RCC 7860 (cell line): ENCODE data around the gene FGF11.
"Not testable (repeated sequence)": the region's sequence is repeated elsewhere in the genome, so short reads cannot be mapped to it uniquely, and the experiment has no call there.

ENCODE experiments used
- DNase-seq: peaks from one replicate; pipeline ENCODE4 v3.0.0-alpha.2; 2015; ENCODE audit warnings: low spot score
- FAIRE-seq: peaks from 2 replicates; lab custom pipeline; 2012; peaks lifted over from hg19 to GRCh38; lab: Jason Lieb, UNC

Gene FGF11

GRCh38 chr17:7477392-7478275 is 38.3 kb downstream of the FGF11 start:
- FAIRE-seq (no peak), DNase-seq (peak; percentile 33)

GRCh38 chr17:7478276-7479212 is 39.2 kb downstream of the FGF11 start:
- no peak for FAIRE-seq
- DNase-seq, result no peak

GRCh38 chr17:7479213-7480088 is 40.1 kb downstream of the FGF11 start, which contains the start of gene ZBTB4:
Gene ZBTB4 (minus strand): TSS chr17:7479631. CDS start chr17:7466801, 12,830 bp downstream.
- DNase-seq (peak; percentile 14), FAIRE-seq (no peak)

- FAIRE-seq (no peak), DNase-seq (no peak)
Measured at GRCh38 chr17:7480089-7480384, 40.7 kb downstream of the FGF11 start.

GRCh38 chr17:7481275-7481674 is 42.0 kb downstream of the FGF11 start, which contains the start of gene SLC35G6:
Gene SLC35G6 (plus strand): TSS chr17:7481446. CDS start chr17:7481517, 71 bp downstream.
- DNase-seq, FAIRE-seq: not testable (repeated sequence)

GRCh38 chr17:7481842-7482741 is 42.8 kb downstream of the FGF11 start:
- FAIRE-seq, DNase-seq: not testable (repeated sequence)

- FAIRE-seq, DNase-seq: not testable (repeated sequence)
Measured at GRCh38 chr17:7482742-7483088, 43.4 kb downstream of the FGF11 start.

- FAIRE-seq, result no peak
- DNase-seq, result peak; percentile 74
Measured at GRCh38 chr17:7483255-7484066, 44.1 kb downstream of the FGF11 start.

- DNase-seq (peak; percentile 95), FAIRE-seq (peak; percentile 58)
Measured at GRCh38 chr17:7484067-7484918, 45.0 kb downstream of the FGF11 start, which contains the start of gene POLR2A. Gene POLR2A (plus strand): TSS chr17:7484366.

GRCh38 chr17:7484919-7485377 is 45.6 kb downstream of the FGF11 start:
- DNase-seq, result no peak
- no peak for FAIRE-seq

GRCh38 chr17:7486181-7486580 is 46.9 kb downstream of the FGF11 start:
- FAIRE-seq, result no peak

GRCh38 chr17:7490144-7490543 is 50.8 kb downstream of the FGF11 start:
- DNase-seq (no peak), FAIRE-seq (no peak)

More at GRCh38 chr17:7486181-7486580, 46.9 kb downstream of the FGF11 start:
- DNase-seq, result no peak

- FAIRE-seq (no peak), DNase-seq (no peak)
Measured at GRCh38 chr17:7491583-7491982, 52.3 kb downstream of the FGF11 start.

- FAIRE-seq (no peak), DNase-seq (no peak)
Measured at GRCh38 chr17:7493941-7494340, 54.6 kb downstream of the FGF11 start.
